GM12878 (cell line): ENCODE measurements around the gene PPOX. TPM values are rescaled to one million over a fixed set of nuclear protein-coding genes. Genes with fewer than 3 reads are reported as not detected.
A peak's percentile ranks its signal among the peaks of the same experiment; 100 is the strongest.

Experiments used
- ASH2L ChIP-seq: fragments of 300-600, 200-600 bp; sonication (generic); IDR thresholded peaks from 2 replicates; pipeline ENCODE4 v1.6.1; 2017; ENCODE audit warnings: low read depth, mild to moderate bottlenecking, borderline replicate concordance
- ATF7 ChIP-seq: fragments of 450-650 bp; IDR thresholded peaks from 2 replicates; pipeline ENCODE4 v1.6.1; 2016; ENCODE audit warnings: low read depth, mild to moderate bottlenecking
- BCL11A ChIP-seq: IDR thresholded peaks from 2 replicates; pipeline ENCODE4 v1.6.1; 2011; ENCODE audit warnings: low read depth, low read length
- BRCA1 ChIP-seq: IDR thresholded peaks from 2 replicates; pipeline ENCODE4 v1.6.1; 2011; ENCODE audit warnings: low read depth, low read length, improper control_type of control experiment
- CREM ChIP-seq: IDR thresholded peaks from 2 replicates; pipeline ENCODE4 v1.6.1; 2014; ENCODE audit warnings: antibody characterized with exemption, low read depth
- EED ChIP-seq: sonication (generic); IDR thresholded peaks from 2 replicates; pipeline ENCODE4 v1.6.1; 2016; ENCODE audit warnings: antibody characterized with exemption, low read depth
- EGR1 ChIP-seq, 2 experiments: IDR thresholded peaks; 1 replicate in 1 of 2; 2 replicates in 1 of 2; pipeline ENCODE4 v1.6.1; 2011 to 2012; ENCODE audit warnings: low read depth in 2 of 2, low read length in 2 of 2, borderline replicate concordance in 1 of 2, mild to moderate bottlenecking in 1 of 2, moderate library complexity in 1 of 2
- ELK1 ChIP-seq: IDR thresholded peaks from 2 replicates; pipeline ENCODE4 v1.6.1; 2012; ENCODE audit warnings: low read depth, low read length, improper control_type of control experiment
- ESRRA ChIP-seq: IDR thresholded peaks from 2 replicates; pipeline ENCODE4 v1.6.1; 2012; ENCODE audit warnings: mild to moderate bottlenecking, low read length, improper control_type of control experiment
- ETV6 ChIP-seq, 2 experiments: fragments of 450-650 bp in 1 of 2; IDR thresholded peaks in 1 of 2; conservative IDR thresholded peaks in 1 of 2; 2 replicates each; pipeline ENCODE4 v1.6.1; 2014; ENCODE audit warnings: antibody characterized with exemption in 1 of 2, borderline replicate concordance in 1 of 2, low read depth in 1 of 2, mild to moderate bottlenecking in 1 of 2, moderate library complexity in 1 of 2
- IKZF2 ChIP-seq, 2 experiments: fragments of 450-650 bp; IDR thresholded peaks; 2 replicates each; pipeline ENCODE4 v1.6.1; 2017; ENCODE audit warnings: mild to moderate bottlenecking in 2 of 2, moderate library complexity in 2 of 2
- JUND ChIP-seq: IDR thresholded peaks from 2 replicates; pipeline ENCODE4 v1.6.1; 2012; ENCODE audit warnings: low read depth, mild to moderate bottlenecking, low read length, improper control_type of control experiment, moderate library complexity
- KLF5 ChIP-seq: fragments of 450-650 bp; IDR thresholded peaks from 2 replicates; pipeline ENCODE4 v1.6.1; 2014; ENCODE audit warnings: mild to moderate bottlenecking; ENCODE audit not compliant: partially characterized antibody
- LARP7 ChIP-seq: fragments of 450-650 bp; IDR thresholded peaks from 2 replicates; pipeline ENCODE4 v1.6.1; 2017; ENCODE audit warnings: mild to moderate bottlenecking
- MYC ChIP-seq: IDR thresholded peaks from 2 replicates; pipeline ENCODE4 v1.6.1; 2011; ENCODE audit warnings: mild to moderate bottlenecking, low read length, moderate library complexity, inconsistent platforms; ENCODE audit not compliant: insufficient read depth, insufficient replicate concordance, insufficient read length, severe bottlenecking
- NBN ChIP-seq: fragments of 450-650 bp; IDR thresholded peaks from 2 replicates; pipeline ENCODE4 v1.6.1; 2016
- RAD51 ChIP-seq: fragments of 450-650 bp; IDR thresholded peaks from 2 replicates; pipeline ENCODE4 v1.6.1; 2016; ENCODE audit warnings: moderate library complexity, mild to moderate bottlenecking, inconsistent platforms
- RBBP5 ChIP-seq: fragments of 200-600 bp; sonication (generic); conservative IDR thresholded peaks from 2 replicates; pipeline ENCODE4 v1.6.1; 2016
- RELA ChIP-seq: fragments of 450-650 bp; IDR thresholded peaks from 2 replicates; pipeline ENCODE4 v1.8.0; 2014; ENCODE audit warnings: borderline replicate concordance; ENCODE audit not compliant: partially characterized antibody
- SKIL ChIP-seq: fragments of 450-650 bp; IDR thresholded peaks from 2 replicates; pipeline ENCODE4 v1.6.1; 2017; ENCODE audit warnings: mild to moderate bottlenecking, low read depth, inconsistent platforms; ENCODE audit not compliant: poor library complexity, severe bottlenecking
- SRF ChIP-seq, 2 experiments: IDR thresholded peaks; 2 replicates each; pipeline ENCODE4 v1.6.1; 2011; ENCODE audit warnings: low read depth in 2 of 2, low read length in 2 of 2, mild to moderate bottlenecking in 1 of 2, moderate library complexity in 1 of 2
- TAF1 ChIP-seq: IDR thresholded peaks from 2 replicates; pipeline ENCODE4 v1.6.1; 2011; ENCODE audit warnings: mild to moderate bottlenecking, low read depth, low read length, borderline replicate concordance
- USF1 ChIP-seq: IDR thresholded peaks from 2 replicates; pipeline ENCODE4 v1.6.1; 2011; ENCODE audit warnings: borderline replicate concordance, low read depth, mild to moderate bottlenecking, moderate library complexity, mixed read lengths, low read length; ENCODE audit not compliant: insufficient read depth; ENCODE audit errors: extremely low read length
- USF2 ChIP-seq: IDR thresholded peaks from 2 replicates; pipeline ENCODE4 v1.6.1; 2011; ENCODE audit warnings: low read depth, low read length, improper control_type of control experiment, borderline replicate concordance
- ZNF384 ChIP-seq: IDR thresholded peaks from 2 replicates; pipeline ENCODE4 v1.6.1; 2012; ENCODE audit warnings: low read depth, mild to moderate bottlenecking, low read length, improper control_type of control experiment, borderline replicate concordance
- polyA plus RNA-seq, 11 experiments: library from polyadenylated mRNA; depleted of rRNA in 4 of 11; unstranded in 6 of 11; stranded (reverse) in 5 of 11; fragments of >200 nt; fragmentation: Nextera tagmentation in 4 of 11; fragmentation: Illumina TruSeq in 1 of 11; extraction: Ambion mirVana in 4 of 11; extraction: Trizol in 1 of 11; gene quantifications; 1 replicate in 1 of 11; 2 replicates in 10 of 11; pipeline versions ENCODE4 v1.2.1 to v1.2.3, GENCODE V29; 2011 to 2016; ENCODE audit warnings: inconsistent platforms in 2 of 11, missing spikeins in 2 of 11, low read depth in 1 of 11
- total RNA-seq, 4 experiments: library from RNA; depleted of rRNA in 3 of 4; stranded (reverse); fragments of >200 nt in 3 of 4; fragmentation: Illumina TruSeq in 1 of 4; extraction: Trizol in 1 of 4; gene quantifications; 2 replicates each; pipeline versions ENCODE4 v1.2.1 to v1.2.3, GENCODE V29; 2013 to 2021

The PPOX gene
- total and polyA plus RNA-seq, 10 of the 15 experiments (the other 5 are each of a cell fraction or from before 2014, with no cell fraction given): 8.9 to 31.5 (median 20.3) TPM

GRCh38 chr1:161201836-161202712, 35.8 kb downstream of the PPOX start, which contains the start of gene NDUFS2 (continued):
- TF ChIP-seq JUND (no peak), EGR1 (IDR thresholded peaks at IDR 0.05; ENCODE audit: borderline replicate concordance in 1 of 2, low read depth in 2 of 2, low read length in 2 of 2) (no peak), ATF7 (peak; percentile 48; the same call in 1 of the 2 replicates), BRCA1 (no peak), ASH2L (no peak), ETV6 (conservative IDR thresholded peaks at IDR 0.05 in 1 of 2, IDR thresholded peaks at IDR 0.05 in 1 of 2; ENCODE audit: borderline replicate concordance in 1 of 2, low read depth in 1 of 2) (no peak), BCL11A (no peak), EED (no peak), RBBP5 (no peak), ESRRA (no peak), ELK1 (peak; percentile 80), CREM (peak; percentile 96), RAD51 (peak; percentile 37; the same call in 1 of the 2 replicates), SRF (IDR thresholded peaks at IDR 0.05; ENCODE audit: low read depth in 2 of 2, low read length in 2 of 2) (0 out of 4 replicates have a peak, but pooled peaks of 1 of the 2 experiments have one; percentile 60), TAF1 (peak; percentile 98), KLF5 (peak; percentile 86), USF2 (no peak; the same call in 1 of the 2 replicates), RELA (no peak), ZNF384 (no peak), NBN (0 out of 2 replicates have a peak, but pooled peaks have one; percentile 63), LARP7 (no peak; the same call in 1 of the 2 replicates), IKZF2 (IDR thresholded peaks at IDR 0.05) (peak; percentile 38 to 41; a peak in 3 of 4 replicates), MYC (no peak), USF1 (no peak), SKIL (no peak)
